ENCODE data around the gene NECTIN3.

DNA sequence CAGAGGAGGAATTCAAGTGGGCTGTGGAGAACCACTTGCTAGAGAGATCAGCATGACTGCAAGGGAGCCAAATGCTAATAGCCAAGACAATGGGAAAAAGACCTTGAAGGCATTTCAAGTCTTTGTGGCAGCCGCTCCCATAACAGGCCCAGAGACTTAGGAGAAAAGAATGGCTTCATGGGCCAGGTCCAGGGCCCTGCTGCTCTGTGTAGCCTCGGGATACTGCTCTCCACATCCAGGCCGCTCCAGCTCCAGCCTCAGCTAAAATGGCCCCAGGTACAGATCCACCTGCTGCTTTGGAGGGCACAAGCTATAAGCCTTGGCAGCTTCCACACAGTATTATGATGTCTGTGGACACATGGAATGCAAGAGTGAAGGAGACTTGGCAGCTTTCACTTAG, 157.7 kb downstream of the NECTIN3 start:
- TF ChIP-seq POLR2A (IDR thresholded peaks at IDR 0.05), result no peak
- TF ChIP-seq, protein P1, sequence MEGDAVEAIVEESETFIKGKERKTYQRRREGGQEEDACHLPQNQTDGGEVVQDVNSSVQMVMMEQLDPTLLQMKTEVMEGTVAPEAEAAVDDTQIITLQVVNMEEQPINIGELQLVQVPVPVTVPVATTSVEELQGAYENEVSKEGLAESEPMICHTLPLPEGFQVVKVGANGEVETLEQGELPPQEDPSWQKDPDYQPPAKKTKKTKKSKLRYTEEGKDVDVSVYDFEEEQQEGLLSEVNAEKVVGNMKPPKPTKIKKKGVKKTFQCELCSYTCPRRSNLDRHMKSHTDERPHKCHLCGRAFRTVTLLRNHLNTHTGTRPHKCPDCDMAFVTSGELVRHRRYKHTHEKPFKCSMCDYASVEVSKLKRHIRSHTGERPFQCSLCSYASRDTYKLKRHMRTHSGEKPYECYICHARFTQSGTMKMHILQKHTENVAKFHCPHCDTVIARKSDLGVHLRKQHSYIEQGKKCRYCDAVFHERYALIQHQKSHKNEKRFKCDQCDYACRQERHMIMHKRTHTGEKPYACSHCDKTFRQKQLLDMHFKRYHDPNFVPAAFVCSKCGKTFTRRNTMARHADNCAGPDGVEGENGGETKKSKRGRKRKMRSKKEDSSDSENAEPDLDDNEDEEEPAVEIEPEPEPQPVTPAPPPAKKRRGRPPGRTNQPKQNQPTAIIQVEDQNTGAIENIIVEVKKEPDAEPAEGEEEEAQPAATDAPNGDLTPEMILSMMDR (IDR thresholded peaks at IDR 0.05), result no peak
